Measurements from ENCODE around the gene AATF.
A peak's percentile ranks its signal among the peaks of the same experiment; 100 is the strongest.

The AATF gene

DNA sequence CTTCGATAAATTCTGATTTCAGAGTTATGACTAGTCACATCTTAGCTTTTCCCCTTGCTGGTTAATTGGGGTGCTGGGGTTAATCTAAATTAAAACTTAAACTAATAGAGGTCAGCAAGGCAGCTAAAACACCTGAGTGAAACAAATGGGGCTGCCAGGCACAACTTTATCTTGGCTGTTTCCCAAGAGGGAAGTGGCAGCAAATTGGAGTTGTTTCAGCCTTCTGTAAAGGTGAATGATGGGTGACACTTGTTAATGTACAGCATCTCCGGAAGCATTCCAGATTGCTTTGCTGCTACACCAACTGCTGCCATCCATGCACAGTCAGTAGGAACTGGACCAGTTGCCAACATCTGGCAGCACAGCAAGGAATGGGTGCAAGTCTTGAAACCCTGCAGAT lies 43.9 kb downstream of the AATF start:
- no peak for DNase-seq

DNA sequence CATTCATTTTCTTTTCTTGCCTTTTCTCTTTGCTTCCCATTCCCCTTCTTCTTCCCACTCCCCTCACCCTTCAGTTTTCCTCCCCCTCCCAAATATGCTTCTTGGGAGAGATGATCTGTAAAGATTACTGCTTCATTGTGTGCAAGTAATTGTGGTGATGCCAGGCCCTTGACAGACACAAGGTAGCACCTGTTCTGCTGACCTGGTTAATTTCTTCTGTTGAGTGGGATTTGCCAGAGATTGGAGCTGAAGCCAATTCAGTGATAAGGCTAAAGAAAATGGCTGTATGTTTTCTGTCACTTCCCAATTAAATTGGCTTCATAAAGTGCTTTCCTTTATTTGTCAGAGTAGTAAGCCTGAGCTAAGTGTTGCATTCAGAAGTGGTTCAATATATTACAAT lies 44.5 kb downstream of the AATF start:
- no peak for DNase-seq

DNA sequence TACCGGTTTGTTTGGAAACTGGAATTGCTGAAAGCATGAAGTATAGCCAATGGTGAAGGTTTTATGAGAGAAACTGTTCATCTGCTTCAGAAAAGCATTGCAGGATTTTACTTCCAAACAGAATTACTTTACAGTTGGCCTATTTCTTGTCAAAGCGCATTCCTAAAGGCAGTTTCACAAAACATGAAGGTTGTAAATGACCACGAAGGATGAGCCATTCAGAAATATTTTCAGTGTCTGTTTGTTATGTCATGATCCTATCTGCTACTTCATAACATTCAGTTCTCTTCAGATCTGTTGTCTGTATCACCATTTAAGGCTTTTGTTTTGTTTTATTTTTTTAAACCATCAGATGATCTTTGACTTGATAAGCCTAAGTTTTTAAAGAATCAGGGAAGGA lies 45.7 kb downstream of the AATF start:
- DNase-seq: no peak

DNA sequence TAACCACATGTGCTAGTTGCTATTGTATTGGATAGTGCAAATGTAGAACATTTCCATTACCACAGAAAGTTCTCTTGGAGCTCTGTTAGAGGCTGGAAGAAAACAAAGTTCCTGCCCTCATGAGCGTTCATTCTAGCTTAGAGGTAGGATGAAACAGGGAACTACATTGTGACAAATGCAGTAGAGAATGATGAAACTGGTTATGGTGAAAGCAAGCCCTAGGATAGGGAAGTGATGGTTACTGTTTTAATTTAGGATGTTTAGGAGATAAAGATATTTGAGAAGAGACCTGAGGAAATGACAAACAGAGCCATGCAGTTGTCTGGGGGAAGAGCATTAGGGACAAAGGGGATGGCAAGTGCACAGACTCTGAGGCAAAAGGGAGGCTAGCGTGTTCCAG lies 50.7 kb downstream of the AATF start:
- no peak for DNase-seq

DNA sequence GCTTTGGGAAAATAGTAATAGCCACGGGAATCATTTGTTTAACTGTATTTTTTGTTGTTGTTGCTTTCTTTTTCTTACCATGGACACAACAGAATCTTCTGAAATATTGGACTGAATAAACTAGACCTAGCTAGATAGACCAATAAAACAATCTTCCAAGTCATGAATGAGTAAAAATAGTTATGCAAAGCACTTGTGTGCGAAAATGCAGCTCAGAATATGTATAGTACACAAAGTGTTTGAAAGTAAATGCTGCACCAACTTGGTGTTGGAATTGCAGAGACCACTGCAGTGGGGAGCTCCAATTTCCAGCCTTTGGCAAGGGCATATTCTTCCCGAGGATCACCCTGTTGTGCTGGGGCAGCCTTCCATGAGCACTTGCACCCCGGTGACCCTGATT lies 68.0 kb downstream of the AATF start:
- no peak for DNase-seq

DNA sequence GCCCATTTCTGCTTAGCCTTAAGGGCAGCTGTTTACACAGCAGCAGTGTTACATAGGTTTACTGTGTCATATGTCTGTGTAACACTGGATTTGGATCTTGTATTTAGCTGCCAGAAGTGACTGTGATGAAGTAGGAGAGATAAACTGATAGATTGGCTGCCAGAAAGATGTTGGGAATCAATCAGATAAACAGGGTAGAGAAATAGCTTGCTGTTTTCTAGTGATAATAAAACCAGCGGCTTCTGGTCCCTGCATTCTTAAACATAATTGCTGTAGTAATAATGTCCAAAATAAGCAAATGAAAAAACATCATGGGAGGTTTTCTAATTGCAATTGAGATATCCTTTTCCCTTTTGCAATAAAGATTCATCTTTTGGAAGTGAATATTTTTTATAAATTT lies 68.7 kb downstream of the AATF start:
- no peak for DNase-seq

DNA sequence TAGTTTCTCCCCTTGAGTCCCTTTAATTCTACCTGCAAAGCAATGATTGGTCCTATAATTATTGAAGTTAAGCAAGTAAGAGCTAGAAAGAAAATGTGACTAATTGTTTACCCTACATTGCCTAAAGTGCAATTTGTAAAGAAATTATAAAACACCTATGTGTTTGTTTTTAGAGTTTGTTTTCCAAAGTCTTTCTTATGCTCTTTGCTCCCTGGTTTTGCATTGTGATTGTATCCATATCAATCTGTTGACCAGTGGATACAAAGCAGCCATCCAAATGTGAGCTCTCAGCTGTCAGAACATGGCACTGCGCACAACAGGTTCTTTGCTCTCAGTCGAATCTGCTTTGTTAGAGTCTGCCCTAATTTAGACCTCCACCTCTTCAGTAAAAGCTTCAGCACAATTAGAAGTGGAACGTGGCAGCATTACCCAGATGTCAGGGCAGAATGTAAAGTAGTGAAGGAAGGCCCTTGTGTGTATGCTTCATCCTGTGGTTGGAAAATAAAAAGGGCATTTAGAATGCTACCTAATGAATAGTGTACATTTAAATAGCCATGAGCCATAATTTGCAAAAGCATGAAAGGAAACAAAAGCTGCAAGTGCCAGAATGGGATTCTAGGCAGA lies 70.5 kb downstream of the AATF start:
- no peak for DNase-seq

DNA sequence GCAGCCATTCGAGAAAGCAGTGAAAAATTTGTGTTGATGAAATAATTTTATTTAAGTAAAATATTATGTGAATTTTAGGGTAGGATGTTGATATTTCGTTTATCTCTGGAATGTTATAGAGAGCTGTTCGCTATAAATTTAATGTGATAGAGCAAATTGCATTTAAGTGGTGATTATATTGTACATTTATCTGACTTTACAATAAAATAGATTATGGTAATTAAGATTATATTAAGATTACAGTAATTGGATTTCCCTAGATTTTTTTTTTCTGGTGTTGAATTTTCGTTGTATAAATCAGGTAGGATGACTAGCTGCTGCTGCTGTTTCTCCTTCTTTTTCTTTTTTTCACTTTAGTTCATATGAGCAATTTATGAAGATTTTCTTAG lies 71.0 kb downstream of the AATF start:
- DNase-seq: no peak

DNA sequence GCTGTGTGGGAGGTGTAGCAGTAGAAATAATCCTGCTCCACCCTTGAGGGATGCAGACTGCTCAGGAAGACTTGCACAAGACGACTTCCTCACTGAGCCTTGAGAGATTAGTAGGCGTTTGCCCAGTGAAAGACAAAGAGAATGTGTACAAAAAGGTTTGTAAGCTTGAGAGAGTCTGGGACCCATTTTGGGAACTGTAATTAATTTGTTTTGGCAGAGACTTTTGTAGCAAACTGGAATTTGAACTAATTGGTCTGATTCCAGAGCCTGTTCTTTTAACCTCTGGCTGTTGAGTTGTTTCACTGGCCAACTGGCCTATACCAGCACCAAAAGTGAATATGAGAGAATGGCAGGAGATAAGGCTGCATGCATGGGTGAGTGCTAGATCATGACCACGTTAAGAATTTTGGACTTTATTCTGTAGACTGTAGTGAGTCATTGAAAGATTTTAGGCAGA lies 75.5 kb downstream of the AATF start:
- DNase-seq: no peak

DNA sequence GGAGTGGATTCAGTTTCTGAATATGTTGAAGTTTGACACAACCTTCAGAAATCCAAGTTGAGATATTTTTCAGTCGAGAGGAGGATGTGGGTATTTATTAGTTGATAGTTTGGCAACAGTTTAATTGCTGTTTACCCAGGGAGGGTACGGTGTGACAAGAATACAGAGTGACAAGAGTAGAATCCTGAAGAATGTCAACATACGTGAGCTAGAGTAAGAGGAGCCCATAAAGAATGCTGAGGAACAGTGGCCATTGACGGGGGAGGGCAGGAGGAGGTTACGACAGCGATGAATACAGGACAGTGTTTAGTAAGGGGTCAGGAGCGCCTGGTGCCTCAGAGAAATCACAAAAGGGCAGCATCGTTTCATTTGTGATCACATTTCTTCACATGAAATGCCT lies 76.5 kb downstream of the AATF start:
- DNase-seq: no peak

DNA sequence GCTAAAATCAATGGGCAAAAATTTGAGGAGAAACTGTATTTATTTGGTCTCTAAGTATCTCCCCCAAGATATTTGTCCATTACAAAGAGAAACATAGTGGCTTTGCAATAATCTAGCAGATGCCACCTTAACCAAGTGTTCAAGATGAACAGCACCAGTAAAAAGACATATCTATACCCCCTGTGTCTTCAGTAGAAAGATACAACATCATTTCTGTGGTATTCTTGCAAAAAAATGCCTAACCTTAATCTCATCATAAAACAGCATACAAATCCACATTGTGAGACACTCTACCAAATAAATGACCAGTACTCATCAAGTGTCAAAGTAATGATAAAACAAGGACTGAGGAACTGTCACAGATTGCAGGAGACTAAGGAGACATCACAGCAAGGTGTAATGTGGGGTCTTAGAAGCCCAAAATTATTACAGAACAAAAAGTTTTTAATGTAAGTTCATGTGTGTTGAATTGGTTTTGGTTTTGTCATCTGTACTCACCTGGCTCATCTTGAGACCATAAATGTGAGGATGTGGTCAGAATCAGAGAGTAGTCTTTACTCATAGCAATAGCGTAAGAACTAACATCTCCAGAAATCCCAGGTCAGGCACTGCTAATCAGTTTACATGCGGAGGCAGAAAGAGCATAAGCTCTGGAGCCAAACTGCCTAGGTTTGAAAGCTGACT lies 77.2 kb downstream of the AATF start:
- DNase-seq: no peak

DNA sequence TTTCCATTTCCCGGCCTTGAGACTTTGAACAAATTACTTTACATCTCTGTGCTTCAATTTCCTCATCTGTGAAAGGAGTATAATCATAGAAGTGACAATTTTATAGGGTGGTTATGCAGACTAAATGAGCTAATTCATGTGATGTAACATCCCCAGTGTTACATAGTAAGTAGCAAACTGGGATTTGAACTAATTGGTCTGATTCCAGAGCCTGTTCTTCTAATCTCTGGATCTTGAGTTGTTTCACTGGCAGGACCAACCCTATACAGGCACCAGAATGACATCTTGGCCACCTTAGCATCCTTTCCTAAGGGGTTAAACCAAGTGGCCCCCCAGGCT lies 77.7 kb downstream of the AATF start:
- DNase-seq: no peak

DNA sequence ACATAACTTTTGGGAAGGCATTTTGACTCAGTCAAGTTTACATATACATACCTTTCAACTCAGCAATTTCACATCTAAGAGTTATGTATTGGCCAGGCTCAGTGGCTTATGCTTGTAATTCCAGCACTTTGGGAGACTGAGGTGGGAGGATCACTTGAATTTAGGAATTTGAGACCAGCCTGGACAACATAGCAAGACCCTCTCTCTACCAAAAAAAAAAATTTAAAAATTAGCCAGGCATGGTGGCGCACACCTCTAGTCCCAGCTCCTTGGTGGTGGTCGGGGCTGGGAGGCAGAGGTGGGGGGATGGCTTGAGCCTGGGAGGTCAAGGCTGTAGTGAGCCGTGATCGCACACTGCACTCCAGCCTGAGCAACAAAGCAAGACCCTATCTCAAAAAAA lies 79.3 kb downstream of the AATF start:
- no peak for DNase-seq

DNA sequence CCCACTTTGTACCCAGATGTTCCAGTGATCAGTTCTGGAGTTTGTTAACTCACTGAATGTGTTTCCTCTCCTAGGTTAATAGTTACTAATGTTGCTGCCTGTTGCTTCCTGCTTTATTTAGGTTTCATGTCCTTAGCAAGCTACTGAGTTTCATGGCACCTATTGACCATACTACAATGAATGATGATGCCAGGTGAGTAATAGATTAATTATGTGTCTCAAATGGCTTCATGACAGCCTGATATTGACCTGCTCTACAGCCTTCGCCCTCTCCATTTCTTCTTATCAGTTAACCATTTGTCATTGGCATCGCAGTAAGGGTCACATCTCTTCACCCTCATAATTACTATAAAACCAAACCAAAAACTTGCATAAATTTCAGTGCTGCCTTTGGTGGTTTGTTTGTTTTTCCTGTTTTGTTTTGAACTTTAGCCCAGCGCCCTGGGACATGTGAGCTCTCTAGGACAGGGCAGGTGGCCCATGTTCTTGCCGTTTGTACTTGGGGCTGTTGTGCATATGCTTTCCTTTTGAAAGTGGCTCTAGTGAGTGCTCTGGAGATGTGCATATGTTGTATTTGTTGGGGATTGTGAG lies 82.8 kb downstream of the AATF start:
- DNase-seq: no peak

DNA sequence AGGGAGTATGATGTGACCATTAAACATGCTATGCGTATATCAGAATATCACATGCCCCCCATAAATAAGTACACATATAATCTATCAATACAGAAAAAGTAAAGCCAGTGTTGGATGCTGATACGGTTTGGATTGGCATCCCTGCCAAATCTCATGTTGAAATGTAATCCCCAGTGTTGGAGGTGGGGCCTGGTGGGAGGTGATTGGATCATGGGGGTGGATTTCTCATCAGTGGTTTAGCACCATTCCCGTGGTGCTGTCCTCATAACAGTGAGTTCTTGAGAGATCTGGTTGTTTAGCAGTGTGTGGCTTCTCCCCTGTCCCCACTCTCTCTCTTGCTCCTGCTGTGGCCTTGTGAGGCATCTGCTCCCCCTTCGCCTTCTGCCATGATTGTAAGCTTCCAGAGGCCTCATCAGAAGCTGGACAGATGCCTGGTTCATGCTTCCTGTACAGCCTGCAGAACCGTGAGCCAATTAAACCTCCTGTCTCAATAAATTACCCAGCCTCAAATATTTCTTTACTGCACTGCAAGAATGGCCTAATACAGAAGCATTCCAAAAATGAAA lies 88.9 kb downstream of the AATF start:
- DNase-seq: no peak

DNA sequence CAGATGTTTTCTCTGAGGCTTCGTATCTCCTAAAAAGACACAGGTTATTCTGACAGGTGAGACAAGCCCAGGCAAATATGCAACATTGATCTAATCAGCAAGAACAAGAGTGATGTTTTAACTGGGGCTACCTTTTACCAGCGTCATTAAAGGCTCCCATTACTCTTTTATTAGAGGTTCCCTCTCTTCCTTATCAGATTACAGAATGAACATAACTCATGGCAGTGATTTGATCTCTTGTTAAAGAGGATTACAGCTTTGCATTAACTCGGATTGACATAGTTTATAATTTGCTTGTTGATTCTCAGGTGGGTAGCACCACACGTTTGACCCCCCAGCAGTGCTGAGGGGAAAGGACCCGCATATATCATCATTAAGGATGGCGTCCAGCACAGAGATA lies 90.5 kb downstream of the AATF start:
- no peak for DNase-seq

DNA sequence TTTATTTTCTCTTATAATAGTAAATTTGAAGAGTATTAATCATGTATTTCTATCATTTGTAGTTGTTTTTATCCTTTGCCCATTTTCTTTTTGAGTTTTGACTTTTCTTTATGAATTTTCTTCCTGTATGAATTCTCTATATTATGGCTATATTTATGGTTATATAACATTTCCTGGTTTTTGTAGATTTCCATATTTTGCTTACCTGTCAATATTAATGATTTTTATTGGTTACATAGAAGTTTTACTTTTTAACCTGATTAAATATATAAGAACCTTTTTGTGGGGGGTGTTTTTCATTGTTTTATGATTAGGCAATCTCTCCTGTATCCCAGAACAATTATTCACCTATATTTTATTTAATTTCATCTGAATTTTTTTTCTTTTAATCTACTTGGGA lies 93.2 kb downstream of the AATF start:
- DNase-seq: no peak

DNA sequence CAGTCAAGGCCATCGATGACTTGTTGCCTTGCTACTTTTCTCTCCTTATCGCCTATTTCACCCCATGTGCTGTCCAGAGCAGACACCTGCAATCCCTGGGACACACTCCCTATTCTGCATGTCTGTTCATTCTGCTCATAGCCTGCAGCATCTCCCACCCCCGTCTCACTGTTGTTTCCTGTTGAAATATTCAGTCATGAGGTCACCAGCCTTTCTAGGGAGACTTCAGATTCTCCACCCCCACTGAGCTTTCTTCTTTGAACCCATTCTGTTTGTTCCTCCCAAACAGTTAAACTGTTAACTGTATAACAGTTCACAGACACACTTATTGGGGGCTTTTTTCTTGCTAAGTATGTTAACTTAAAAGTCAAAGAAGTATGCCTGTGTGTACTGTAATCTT lies 94.4 kb downstream of the AATF start:
- DNase-seq: no peak

DNA sequence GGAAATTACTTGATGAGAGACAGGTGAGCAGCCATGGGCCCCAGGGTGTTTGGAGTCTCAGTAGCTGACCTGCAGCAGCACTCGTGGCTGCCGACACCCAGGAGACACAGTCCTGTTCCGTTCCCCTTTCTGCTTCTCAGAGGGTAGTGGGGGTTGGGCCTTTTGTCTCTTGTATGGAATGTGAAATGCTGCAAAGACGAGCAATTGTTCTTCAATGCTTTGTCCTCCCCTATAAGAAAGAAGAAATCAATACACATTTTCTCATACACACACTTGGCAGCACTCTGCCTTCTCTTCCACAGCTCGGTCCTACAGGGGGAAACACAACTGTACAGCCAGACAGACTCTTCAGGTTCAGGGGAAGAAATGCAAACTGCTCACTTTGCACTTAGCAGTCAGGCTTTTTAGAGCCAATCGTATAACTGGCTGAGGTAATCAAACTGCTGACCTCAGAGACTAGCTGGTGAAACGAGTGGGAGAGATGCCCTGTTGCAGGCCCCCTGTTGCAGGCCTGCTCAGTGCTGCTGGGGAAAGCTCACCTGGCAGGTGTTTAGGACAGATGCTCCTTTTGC lies 96.7 kb downstream of the AATF start:
- DNase-seq: no peak

DNA sequence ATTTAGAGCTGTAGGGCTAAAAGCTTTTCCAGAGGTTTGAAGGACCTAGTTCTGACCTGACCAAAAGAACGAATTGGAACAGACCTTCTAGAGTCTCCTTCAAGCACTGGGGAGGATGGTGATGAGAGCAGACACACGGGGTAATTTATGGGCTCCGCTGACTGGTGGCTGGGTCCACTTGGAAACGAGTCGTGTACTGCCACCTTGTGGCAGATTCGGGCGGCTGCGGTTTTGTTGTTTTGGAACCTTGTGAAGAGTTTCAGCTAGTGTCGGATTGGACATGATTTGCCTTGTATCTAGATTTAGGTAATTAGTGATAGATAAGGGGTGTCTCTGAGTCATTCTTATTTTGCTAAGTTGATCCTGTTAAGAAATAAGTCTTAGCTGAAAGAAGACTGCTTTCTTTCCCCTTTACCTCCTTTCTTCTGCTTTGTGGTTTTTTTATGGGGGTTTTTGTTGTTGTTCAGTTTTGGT lies 98.9 kb downstream of the AATF start:
- peak; percentile 68 for DNase-seq

DNA sequence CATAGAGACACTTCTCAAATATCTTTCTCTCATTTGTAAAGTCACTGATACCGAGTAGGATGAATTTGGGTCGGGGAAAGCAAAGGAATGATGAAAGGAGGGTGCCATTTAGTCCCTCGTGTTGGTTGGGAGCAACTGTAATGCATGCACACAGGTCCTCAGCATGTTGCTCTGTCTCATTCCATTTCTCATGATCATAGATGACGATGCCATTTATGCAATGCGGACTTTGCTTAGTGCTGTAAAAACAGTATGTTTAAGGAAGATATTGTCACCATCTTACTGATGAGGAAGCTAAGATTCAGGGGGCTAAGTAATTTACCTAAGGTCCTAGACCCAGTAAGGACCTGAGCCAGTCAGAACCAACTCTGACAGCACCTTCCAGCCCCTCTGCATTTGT lies 100.1 kb downstream of the AATF start:
- DNase-seq: no peak

DNA sequence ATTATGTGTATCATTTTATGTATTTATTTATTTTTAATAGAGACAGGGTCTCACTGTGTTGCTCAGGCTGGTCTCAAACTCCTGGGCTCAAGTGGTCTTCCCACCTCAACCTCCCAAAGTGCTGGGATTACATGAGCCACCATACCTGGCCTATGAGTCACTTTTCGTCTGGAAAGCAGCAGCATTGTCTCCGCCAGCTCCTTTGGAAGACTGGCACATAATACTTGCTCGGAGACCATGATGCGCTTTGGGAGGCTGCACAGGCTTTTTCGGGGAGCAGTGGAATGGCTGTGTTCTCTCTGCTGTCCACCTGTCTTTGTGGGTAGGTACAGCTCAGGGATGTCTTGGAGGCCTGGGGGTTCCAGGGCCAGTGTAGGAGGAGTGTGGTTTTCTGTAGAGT lies 102.2 kb downstream of the AATF start:
- no peak for DNase-seq

DNA sequence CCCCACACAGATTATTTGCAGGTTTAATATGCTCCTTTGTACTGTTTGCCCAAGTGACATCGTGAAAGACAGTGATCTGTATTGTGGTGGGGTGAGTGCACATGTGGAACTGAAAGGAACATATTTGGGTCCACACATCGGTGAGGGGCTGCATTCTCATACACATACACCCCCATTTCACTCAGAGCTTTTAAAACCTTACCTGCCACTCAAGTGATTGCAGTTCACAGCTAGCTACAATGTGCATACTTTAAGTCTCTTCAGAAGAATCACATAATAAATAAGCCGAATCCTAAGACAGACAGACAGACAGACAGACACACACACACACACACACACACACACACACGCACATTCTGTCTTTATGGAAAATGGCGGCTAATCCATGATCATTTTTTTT lies 102.6 kb downstream of the AATF start:
- no peak for DNase-seq

DNA sequence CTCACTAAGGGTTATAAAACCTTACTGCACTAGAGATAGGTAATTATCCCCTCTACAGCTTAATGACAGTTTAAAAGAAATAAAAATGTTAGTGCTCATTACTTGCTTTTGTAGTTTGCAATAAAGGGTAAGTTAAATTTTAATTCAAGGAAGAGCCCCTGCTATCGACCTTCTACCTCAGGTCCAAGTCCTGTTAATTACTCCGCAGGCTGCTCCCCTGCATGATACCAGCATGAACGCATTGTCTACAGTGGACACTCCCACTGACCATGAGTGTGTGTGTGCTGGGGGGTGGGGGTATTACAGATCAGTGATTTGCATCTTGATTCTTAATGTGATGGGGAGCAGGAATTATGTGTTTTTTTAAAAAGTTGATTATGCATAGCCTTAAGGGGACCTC lies 103.1 kb downstream of the AATF start:
- DNase-seq: no peak
